Stimulated activated CD8-positive, alpha-beta memory T cell treated with anti-CD3 and anti-CD28 coated beads, Interleukin-7, amount 100 ng/mL, for 24 hours (primary cell): ENCODE results near the gene DNAJB5.
"Not testable (repeated sequence)": the region's sequence is repeated elsewhere in the genome, so short reads cannot be mapped to it uniquely, and the experiment has no call there.

ENCODE experiments used
- DNase-seq: peaks from one replicate; pipeline ENCODE4 v3.0.0-alpha.2; 2020; ENCODE audit warnings: low read depth

DNAJB5 gene

GRCh38 chr9:35000535-35001284, 11.2 kb downstream of the DNAJB5 start:
- no peak for DNase-seq

- DNase-seq = no peak
Measured at GRCh38 chr9:35001285-35001677, 11.7 kb downstream of the DNAJB5 start.

- no peak for DNase-seq
Measured at GRCh38 chr9:35001803-35002502, 12.4 kb downstream of the DNAJB5 start.

- DNase-seq = no peak
Measured at GRCh38 chr9:35002623-35003022, 13.1 kb downstream of the DNAJB5 start.

GRCh38 chr9:35004299-35004698, 14.8 kb downstream of the DNAJB5 start:
- DNase-seq = not testable (repeated sequence)

GRCh38 chr9:35010351-35010958, 20.9 kb downstream of the DNAJB5 start:
- no peak for DNase-seq

GRCh38 chr9:35014517-35014916, 25.0 kb downstream of the DNAJB5 start:
- no peak for DNase-seq

GRCh38 chr9:35023443-35023842, 33.9 kb downstream of the DNAJB5 start:
- not testable (repeated sequence) for DNase-seq

- DNase-seq = no peak
Measured at GRCh38 chr9:35026671-35027070, 37.1 kb downstream of the DNAJB5 start.

GRCh38 chr9:35027374-35027773, 37.8 kb downstream of the DNAJB5 start:
- no peak for DNase-seq

GRCh38 chr9:35027860-35028259, 38.3 kb downstream of the DNAJB5 start:
- no peak for DNase-seq

- no peak for DNase-seq
Measured at GRCh38 chr9:35028341-35028740, 38.8 kb downstream of the DNAJB5 start.

GRCh38 chr9:35029241-35029640, 39.7 kb downstream of the DNAJB5 start:
- DNase-seq = no peak

GRCh38 chr9:35029852-35030251, 40.3 kb downstream of the DNAJB5 start:
- DNase-seq = no peak

- no peak for DNase-seq
Measured at GRCh38 chr9:35033101-35033500, 43.6 kb downstream of the DNAJB5 start.

- peak; percentile 5 for DNase-seq
Measured at GRCh38 chr9:35035851-35036701, 46.5 kb downstream of the DNAJB5 start.

- DNase-seq = no peak
Measured at GRCh38 chr9:35042081-35042604, 52.6 kb downstream of the DNAJB5 start.

- DNase-seq = no peak
Measured at GRCh38 chr9:35042891-35043545, 53.5 kb downstream of the DNAJB5 start.

- no peak for DNase-seq
Measured at GRCh38 chr9:35044071-35044470, 54.5 kb downstream of the DNAJB5 start.
